Retinal pigment epithelial cell (primary cell): ENCODE data around the gene SYNE2.

ENCODE experiments used
- DNase-seq: peaks from one replicate; pipeline ENCODE4 v3.0.0-alpha.2; 2010; ENCODE audit warnings: low read depth
- H3K4me3 ChIP-seq: 2 replicates; pipeline ENCODE4 v1.5.1; 2011; ENCODE audit warnings: mild to moderate bottlenecking, low read length, control low read depth, moderate library complexity
- CTCF ChIP-seq: conservative IDR thresholded peaks from 2 replicates; pipeline ENCODE4 v1.5.1; 2011; ENCODE audit warnings: low read depth, low read length, control low read depth, inconsistent platforms

SYNE2 gene

GRCh38 chr14:64265222-64265621, 412.4 kb downstream of the SYNE2 start:
- no peak for TF ChIP-seq CTCF
- no peak overlapping the region for H3K4me3 ChIP-seq
- DNase-seq, result no peak

GRCh38 chr14:64266239-64266638, 413.4 kb downstream of the SYNE2 start:
- no peak for DNase-seq

GRCh38 chr14:64272019-64272418, 419.2 kb downstream of the SYNE2 start:
- no peak for TF ChIP-seq CTCF
- no peak overlapping the region for H3K4me3 ChIP-seq
- DNase-seq, result no peak

More at GRCh38 chr14:64266239-64266638, 413.4 kb downstream of the SYNE2 start:
- H3K4me3 ChIP-seq, result no peak overlapping the region
- no peak for TF ChIP-seq CTCF
